GM12874 (cell line): ENCODE data around the gene PHAF1.

Experiments used
- TF ChIP-seq, protein P1 (sequence below): IDR thresholded peaks from 2 replicates; pipeline ENCODE4 v1.5.1; 2011; ENCODE audit warnings: low read depth, mild to moderate bottlenecking, control low read depth, low read length, moderate library complexity; ENCODE audit not compliant: insufficient read depth

PHAF1 gene

DNA sequence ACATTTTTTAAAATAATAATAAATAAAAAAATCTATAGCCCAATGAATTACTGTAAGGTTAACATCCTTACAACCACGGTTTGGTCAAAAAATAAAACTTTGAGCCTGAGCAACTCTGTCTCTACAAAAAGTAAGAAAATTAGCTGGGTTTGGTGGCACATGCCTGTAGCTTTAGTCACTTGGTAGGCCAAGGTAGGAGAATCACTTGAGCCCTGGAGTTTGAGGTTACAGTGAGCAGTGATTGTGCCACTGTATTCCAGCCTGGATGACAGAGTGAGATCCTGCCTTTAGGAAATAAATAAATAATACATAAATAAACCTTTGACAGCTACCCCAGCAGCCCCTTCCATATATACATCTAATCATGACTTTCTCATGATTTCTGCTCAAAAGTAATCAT lies 26.9 kb upstream of the PHAF1 start:
- TF ChIP-seq, protein P1, sequence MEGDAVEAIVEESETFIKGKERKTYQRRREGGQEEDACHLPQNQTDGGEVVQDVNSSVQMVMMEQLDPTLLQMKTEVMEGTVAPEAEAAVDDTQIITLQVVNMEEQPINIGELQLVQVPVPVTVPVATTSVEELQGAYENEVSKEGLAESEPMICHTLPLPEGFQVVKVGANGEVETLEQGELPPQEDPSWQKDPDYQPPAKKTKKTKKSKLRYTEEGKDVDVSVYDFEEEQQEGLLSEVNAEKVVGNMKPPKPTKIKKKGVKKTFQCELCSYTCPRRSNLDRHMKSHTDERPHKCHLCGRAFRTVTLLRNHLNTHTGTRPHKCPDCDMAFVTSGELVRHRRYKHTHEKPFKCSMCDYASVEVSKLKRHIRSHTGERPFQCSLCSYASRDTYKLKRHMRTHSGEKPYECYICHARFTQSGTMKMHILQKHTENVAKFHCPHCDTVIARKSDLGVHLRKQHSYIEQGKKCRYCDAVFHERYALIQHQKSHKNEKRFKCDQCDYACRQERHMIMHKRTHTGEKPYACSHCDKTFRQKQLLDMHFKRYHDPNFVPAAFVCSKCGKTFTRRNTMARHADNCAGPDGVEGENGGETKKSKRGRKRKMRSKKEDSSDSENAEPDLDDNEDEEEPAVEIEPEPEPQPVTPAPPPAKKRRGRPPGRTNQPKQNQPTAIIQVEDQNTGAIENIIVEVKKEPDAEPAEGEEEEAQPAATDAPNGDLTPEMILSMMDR, result no peak

DNA sequence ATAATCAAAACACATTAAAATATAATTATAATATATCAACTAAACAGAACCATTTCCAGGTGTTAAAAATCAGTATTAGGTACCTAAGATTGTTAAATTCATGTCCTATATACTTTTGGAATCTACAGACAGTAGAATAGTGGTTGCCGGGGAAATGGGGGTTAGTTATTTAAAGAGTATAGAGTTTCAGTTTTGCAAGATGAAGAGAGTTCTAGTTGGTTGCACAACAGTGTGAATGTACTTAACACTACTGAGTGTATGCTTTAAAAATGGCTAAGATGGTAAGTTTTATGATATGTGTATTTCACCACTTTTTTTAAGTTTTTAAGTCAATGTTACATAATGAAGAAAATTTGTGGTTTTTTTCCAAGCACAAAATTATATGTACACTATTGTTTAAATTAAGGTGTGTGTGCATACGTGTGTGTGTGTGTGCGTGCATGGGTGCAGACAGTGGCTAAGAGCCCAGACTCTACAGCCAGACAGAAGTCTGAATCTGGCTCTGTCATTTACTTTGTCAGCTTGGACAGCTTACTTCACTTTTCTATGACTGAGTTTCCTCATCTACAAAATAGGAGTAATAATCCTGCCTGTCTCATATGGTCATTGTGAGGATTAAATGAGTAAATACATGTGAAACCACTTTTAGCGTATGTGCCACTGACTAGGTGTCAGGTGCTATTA lies 25.3 kb upstream of the PHAF1 start:
- TF ChIP-seq, protein P1, result no peak

DNA sequence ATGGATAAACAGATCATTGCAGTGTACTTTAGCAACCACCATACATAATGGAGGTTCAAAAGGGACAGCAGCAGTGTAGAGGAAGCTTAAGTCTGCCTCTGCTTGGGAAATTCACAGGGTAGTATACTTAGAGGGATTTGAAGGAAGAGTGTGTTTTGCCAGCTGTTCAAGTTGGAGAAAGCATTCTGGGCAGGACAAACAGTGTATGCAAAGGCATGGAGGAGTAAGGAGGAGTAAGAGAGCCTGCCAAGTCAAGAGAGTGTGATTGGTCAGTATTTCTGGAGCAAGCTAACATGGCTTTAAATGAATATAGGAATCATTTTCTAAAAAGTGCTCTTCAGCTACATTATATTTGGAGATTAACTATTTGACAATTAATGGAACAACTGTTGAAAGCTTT lies 22.9 kb upstream of the PHAF1 start:
- TF ChIP-seq, protein P1, result no peak

DNA sequence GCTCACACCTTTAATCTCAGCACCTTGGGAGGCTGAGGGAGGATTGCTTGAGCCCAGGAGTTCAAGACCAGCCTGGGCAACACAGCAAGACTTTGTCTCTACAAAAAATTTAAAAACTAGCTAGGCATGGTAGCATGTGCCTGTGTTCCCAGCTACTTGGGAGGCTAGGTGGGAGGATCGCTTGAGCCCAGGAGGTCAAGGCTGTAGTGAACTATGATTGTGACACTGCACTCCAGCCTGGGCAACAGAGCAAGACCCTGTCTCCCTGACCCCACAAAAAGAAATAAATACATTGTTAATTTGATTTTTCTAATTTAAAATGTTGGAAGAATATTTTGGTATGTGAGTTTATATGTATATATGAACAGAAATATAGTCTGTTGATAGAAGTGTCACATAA lies 22.4 kb upstream of the PHAF1 start:
- TF ChIP-seq, protein P1, result no peak

DNA sequence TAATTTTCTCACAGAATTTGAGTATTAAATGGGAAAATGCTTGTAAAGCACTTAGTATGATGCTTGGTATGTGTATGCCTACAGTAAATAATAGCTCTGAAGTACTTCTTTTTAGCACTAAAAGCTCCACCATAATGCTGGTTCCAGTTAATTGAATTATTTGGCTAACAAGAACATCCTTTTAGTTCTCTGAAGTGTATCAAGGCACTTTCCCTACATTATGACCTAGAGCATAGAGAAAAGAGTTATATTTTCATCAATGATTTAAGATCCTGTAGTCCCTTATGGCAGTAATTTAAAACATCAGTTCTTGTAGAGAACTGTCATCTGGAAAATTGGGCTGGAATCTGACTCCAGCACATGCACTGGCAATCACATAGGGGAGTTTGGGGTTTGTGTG lies 21.9 kb upstream of the PHAF1 start:
- TF ChIP-seq, protein P1, result no peak

DNA sequence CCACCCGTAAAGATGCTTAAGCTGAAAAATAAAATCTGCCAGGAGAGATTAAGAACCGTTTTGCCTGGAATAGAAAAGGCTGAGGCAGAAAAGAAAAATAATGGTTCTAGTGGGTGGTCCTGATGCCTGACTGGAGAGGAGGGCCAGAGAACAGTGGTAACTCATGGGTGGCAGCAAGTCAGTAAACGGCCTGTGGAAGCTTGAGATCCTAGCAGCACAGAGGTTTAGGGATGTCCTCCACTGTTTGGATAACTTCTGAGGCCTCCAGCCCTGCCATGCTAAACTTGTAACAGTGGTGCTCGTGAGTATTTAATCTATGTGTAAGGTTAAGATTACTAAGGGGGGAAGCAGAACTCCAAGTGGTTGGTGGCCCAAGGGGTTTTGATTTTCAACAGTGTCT lies 21.2 kb upstream of the PHAF1 start:
- TF ChIP-seq, protein P1, result no peak

DNA sequence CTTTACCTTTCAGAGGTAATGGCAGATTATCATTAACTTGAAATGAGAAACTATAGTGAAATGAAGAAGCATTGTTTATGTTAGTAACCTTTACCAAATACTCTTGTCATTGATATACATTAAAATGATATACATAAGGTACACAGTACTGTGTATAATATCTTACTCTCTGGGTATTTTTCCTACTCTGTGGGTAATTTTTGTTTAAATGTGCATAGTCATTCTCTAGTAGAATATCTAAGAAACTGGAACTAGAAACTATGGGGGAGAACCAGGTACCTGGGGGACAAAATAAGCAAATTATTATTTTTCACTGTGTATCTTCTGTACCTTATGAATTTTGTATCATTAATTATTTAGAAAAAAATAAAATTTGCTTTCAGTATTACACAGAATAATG lies 20.6 kb upstream of the PHAF1 start:
- TF ChIP-seq, protein P1, result no peak
